Lower leg skin (tissue), 4 donors: Measurements from ENCODE around the gene KCMF1. TPM values are rescaled to one million over a fixed set of nuclear protein-coding genes. Genes with fewer than 3 reads are reported as not detected.

Source experiments
- DNase-seq, 2 donors: peaks; one replicate each; pipeline ENCODE4 v3.0.0-alpha.2; 2019; ENCODE audit warnings: low spot score in 2 of 2
- H3K4me3 ChIP-seq: fragments of 200-600 bp; sonication (generic); 2 replicates; pipeline ENCODE4 v1.5.1; 2017; ENCODE audit warnings: mild to moderate bottlenecking, low read depth; ENCODE audit not compliant: poor library complexity, severe bottlenecking
- CTCF ChIP-seq, 3 donors: fragments of 450-650 bp; IDR thresholded peaks; one replicate each; pipeline ENCODE4 v1.5.1; 2016; ENCODE audit warnings: antibody characterized with exemption in 3 of 3, mild to moderate bottlenecking in 3 of 3, moderate library complexity in 2 of 3
- POLR2A ChIP-seq, 2 donors: fragments of 450-650 bp; IDR thresholded peaks; one replicate each; pipeline ENCODE4 v1.6.1; 2016 to 2017; ENCODE audit warnings: antibody characterized with exemption in 2 of 2, mild to moderate bottlenecking in 1 of 2, moderate library complexity in 1 of 2
- WGBS, 2 donors: methylation state at CpG; one replicate each; pipeline ENCODE4 v1.1.5; 2018; 5-methylcytosine and 5-hydroxymethylcytosine counted together
- intact Hi-C: fragments of 100-400 bp; cut with DNase I; formaldehyde crosslinking; loops from one replicate; pipeline ENCODE4 v1.15.0; 2023; ENCODE audit warnings: low total_unique reads
- total RNA-seq, 4 donors: library from RNA; depleted of rRNA; stranded (reverse); fragments of >200 nt; gene quantifications; one replicate each; pipeline ENCODE4 v1.1.0, GENCODE V29; 2016

KCMF1 gene
- total RNA-seq, 4 donors from 2014 or later: 35.2 to 51.7 (median 39.9) TPM

- no peak overlapping the region for H3K4me3 ChIP-seq
- TF ChIP-seq POLR2A (IDR thresholded peaks at IDR 0.05) (no peak), CTCF (IDR thresholded peaks at IDR 0.05) (no peak)
- no peak for DNase-seq
- 85 to 86% methylated on average over 10 of the region's 10 CpGs for WGBS, 2 donors
- intact Hi-C loops: no loop called here
These were observed 23.9 kb upstream of the KCMF1 start for GRCh38 chr2:84947010-84947593.

- DNase-seq: no peak
- H3K4me3 ChIP-seq: no peak overlapping the region
- intact Hi-C loops: no loop called here
- WGBS, 2 donors: 74 to 89% methylated on average over 3 of the region's 3 CpGs
- TF ChIP-seq CTCF (IDR thresholded peaks at IDR 0.05) (no peak), POLR2A (IDR thresholded peaks at IDR 0.05) (no peak)
These were observed 17.4 kb upstream of the KCMF1 start for GRCh38 chr2:84953535-84953934.

GRCh38 chr2:84954329-84954728, 16.6 kb upstream of the KCMF1 start:
- intact Hi-C loops: no loop called here
- TF ChIP-seq POLR2A (IDR thresholded peaks at IDR 0.05) (no peak), CTCF (IDR thresholded peaks at IDR 0.05) (no peak)
- no peak overlapping the region for H3K4me3 ChIP-seq
- WGBS, 2 donors: 90 to 96% methylated on average over 6 of the region's 6 CpGs
- no peak for DNase-seq

- no peak overlapping the region for H3K4me3 ChIP-seq
- 91 to 92% methylated on average over 12 of the region's 12 CpGs for WGBS, 2 donors
- intact Hi-C loops: no loop called here
- no peak for DNase-seq
- no peak for TF ChIP-seq CTCF (IDR thresholded peaks at IDR 0.05)
- TF ChIP-seq POLR2A (IDR thresholded peaks at IDR 0.05): no peak
These were observed 14.3 kb upstream of the KCMF1 start for GRCh38 chr2:84956334-84957297.

GRCh38 chr2:84957771-84958134, 13.2 kb upstream of the KCMF1 start:
- H3K4me3 ChIP-seq: no peak overlapping the region
- no peak for DNase-seq
- intact Hi-C loops: no loop called here
- TF ChIP-seq POLR2A (IDR thresholded peaks at IDR 0.05) (no peak), CTCF (IDR thresholded peaks at IDR 0.05) (no peak)
